HG02678 (cell line): ENCODE measurements around the gene GHRHR.

Experiments used
- ATAC-seq: cut with Tn5 transposase; IDR thresholded peaks from one replicate; pipeline ENCODE4 v1.9.1; 2021; ENCODE audit warnings: mild to moderate bottlenecking, moderate library complexity; ENCODE audit not compliant: unreplicated experiment

GHRHR gene

GRCh38 chr7:30927559-30927958, 36.2 kb upstream of the GHRHR start:
- no peak for ATAC-seq

GRCh38 chr7:30928254-30928872, 35.4 kb upstream of the GHRHR start:
- ATAC-seq, result no peak

- ATAC-seq, result no peak
These were observed 34.1 kb upstream of the GHRHR start for GRCh38 chr7:30929686-30930085.

GRCh38 chr7:30930621-30931020, 33.1 kb upstream of the GHRHR start:
- ATAC-seq, result no peak

- ATAC-seq, result no peak
These were observed 32.4 kb upstream of the GHRHR start for GRCh38 chr7:30931161-30931928.

- no peak for ATAC-seq
These were observed 31.7 kb upstream of the GHRHR start for GRCh38 chr7:30931929-30932540.

- no peak for ATAC-seq
These were observed 31.2 kb upstream of the GHRHR start for GRCh38 chr7:30932562-30932961.

- ATAC-seq, result no peak
These were observed 30.4 kb upstream of the GHRHR start for GRCh38 chr7:30933124-30933974.

- ATAC-seq, result no peak
These were observed 29.5 kb upstream of the GHRHR start for GRCh38 chr7:30934225-30934624.

- ATAC-seq, result no peak
These were observed 28.8 kb upstream of the GHRHR start for GRCh38 chr7:30934732-30935568.

GRCh38 chr7:30935569-30935877, 28.2 kb upstream of the GHRHR start:
- ATAC-seq, result no peak

- no peak for ATAC-seq
These were observed 27.0 kb upstream of the GHRHR start for GRCh38 chr7:30936650-30937245.

- ATAC-seq, result no peak
These were observed 26.3 kb upstream of the GHRHR start for GRCh38 chr7:30937416-30937815.

- ATAC-seq, result peak; percentile 83
These were observed 25.1 kb upstream of the GHRHR start for GRCh38 chr7:30938435-30939316.

GRCh38 chr7:30941582-30942323, 22.0 kb upstream of the GHRHR start:
- ATAC-seq, result no peak

GRCh38 chr7:30950197-30950596, 13.6 kb upstream of the GHRHR start:
- no peak for ATAC-seq

GRCh38 chr7:30954914-30955313, 8.8 kb upstream of the GHRHR start:
- no peak for ATAC-seq

GRCh38 chr7:30956704-30957103, 7.0 kb upstream of the GHRHR start:
- ATAC-seq, result no peak

GRCh38 chr7:30965372-30965771, 1.6 kb downstream of the GHRHR start:
- ATAC-seq, result no peak
